DMS53 (cell line): Measurements from ENCODE around the gene GSX2.
"Not testable (repeated sequence)": the region's sequence is repeated elsewhere in the genome, so short reads cannot be mapped to it uniquely, and the experiment has no call there.

ENCODE experiments used
- DNase-seq: peaks from one replicate; lab custom pipeline; 2025; lab: John Stamatoyannopoulos, UW

The GSX2 gene

DNA sequence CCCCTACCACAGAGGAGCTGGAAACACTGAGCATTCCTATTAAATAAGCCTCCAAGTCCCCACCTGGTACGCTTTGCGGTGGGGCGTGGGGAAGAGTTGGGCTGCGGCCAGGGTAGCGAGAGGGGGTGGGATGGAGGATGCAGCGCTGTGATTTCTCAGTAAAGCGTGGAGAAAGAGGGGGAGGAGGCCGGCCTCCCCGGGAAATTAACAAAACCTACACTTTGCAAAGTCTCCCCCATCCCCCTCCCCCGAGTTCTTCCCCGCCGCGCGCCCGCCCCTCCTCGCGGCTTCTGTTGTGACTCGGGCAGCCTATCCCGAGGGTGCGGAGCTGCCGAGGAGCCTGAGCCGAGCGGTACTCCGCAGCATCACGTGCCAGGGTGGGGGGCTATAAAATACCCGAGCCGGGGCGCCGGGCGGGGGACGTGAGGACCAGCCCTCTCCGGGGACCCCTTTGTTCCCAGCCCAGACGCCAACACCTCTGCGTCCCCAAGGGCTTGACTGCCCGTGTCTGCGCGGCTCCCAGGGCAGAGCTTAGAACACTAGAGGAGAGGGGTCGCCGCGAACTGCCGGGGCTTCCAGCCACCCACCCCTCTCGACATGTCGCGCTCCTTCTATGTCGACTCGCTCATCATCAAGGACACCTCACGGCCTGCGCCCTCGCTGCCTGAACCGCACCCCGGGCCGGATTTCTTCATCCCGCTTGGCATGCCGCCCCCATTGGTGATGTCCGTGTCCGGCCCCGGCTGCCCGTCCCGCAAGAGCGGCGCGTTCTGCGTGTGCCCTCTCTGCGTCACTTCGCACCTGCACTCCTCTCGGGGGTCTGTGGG lies at the start of gene GSX2:
TSS of gene GSX2 (plus strand) at position 416 of the 827 bp plus-strand sequence. CDS start at position 598, 182 bp downstream.
- peak; percentile 28 for DNase-seq

DNA sequence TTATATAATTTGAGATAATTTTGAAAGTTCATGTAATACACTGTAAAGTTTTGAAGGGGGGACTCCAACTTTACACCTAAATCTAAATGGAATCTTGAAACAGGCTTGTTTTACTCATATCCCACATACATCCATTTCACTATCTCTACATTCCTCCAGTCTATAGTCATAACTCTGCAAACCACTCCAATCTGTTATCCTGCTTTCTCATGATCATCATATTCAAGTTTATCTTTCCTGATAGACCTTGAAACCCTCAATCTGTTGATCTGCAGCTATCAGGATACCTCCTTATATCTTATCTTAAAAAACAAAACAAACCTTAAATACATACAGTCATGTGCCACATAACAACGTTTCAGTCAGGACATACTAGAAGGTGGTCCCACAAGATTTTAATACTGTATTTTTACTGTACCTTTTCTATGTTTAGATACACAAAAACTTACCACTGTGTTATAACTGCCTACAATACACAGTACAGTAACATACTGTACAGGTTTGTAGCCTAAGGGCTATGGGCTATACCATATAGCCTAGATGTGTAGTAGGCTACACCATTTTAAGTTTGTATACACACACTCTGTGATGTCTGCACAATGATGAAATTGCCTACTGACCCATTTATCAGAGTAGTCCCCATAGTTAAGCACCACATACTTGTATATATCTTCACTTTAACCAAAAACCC lies 49.6 kb upstream of the GSX2 start:
- DNase-seq: no peak

GRCh38 chr4:54053322-54053721 lies 46.6 kb upstream of the GSX2 start:
- not testable (repeated sequence) for DNase-seq

- no peak for DNase-seq
Measured at GRCh38 chr4:54054501-54054900, 45.5 kb upstream of the GSX2 start.

- no peak for DNase-seq
Measured at GRCh38 chr4:54055494-54055893, 44.5 kb upstream of the GSX2 start.

- no peak for DNase-seq
Measured at GRCh38 chr4:54056360-54056759, 43.6 kb upstream of the GSX2 start.

DNA sequence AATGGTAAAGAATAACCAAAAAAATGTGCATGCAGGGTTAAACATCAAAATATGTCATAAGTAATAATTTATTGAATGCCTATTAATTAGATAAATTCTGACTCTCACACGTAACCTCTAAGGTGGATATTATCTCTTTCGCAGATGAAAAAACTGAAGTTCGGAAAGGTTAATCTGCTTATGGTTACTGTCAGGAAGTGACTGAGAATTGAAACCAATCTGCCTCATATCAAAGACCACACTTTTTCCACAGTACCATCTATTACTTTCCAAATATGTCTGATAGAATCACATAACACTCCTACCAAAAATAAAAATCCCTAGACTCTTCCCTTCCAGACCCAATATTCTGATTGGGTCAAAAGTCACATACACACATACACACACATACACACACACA lies 41.8 kb upstream of the GSX2 start:
- DNase-seq: no peak

DNA sequence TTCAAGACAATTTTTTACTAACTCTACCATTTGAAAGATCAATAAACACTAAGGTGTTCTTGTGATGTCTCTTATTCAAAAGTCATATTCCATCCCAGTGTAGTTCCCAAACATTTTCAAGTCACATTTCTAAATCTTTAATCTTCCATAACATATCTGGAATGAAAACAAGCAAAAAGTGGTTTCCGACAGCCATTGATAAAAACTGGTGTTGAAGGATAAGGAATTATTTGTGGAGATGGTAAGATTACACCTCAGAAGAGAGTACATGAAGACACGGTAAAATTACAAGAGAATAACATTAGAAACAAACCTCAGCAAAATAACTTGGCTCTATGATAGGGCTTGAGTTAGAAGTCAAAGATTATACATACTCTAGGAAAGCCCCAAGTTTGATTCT lies 39.8 kb upstream of the GSX2 start:
- no peak for DNase-seq

- DNase-seq: no peak
Measured at GRCh38 chr4:54061067-54061466, 38.9 kb upstream of the GSX2 start.

DNA sequence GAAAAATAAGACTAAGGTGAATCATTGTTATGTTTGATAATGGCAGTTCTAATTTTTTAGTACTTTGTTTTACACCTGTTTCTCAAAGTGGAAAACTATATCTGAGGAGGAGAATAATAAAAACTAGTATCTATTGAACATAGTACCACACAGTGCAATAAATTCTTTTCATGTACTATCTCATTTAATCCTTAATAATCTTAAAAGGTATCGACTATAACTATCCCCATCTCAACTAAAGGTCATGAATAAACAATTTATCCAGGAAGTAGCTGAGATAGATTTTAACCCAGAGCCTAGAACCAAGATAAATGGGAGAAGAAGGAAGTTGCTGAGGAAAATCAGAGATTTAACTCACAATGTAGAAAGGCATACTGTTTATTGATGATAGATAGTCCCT lies 38.1 kb upstream of the GSX2 start:
- no peak for DNase-seq

DNA sequence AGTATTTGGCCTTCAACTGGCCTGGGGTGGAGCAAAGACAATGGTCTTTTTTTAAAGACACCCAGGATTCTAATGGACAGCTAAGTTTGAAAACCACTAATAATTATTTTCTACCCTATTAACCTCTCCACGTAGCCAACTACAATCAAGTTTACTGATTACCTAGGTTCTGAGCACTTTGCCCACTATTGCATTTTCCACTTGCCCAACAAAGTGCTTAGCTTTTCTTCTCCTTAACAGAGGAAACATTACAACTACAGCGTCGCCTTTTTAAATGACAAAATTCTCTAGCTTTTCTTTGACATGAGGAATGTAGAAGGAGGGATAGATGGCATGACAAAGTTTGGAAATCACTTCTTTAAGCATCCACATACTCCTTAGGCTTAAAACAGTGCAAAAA lies 37.6 kb upstream of the GSX2 start:
- no peak for DNase-seq

- DNase-seq: no peak
Measured at GRCh38 chr4:54063229-54063628, 36.7 kb upstream of the GSX2 start.

- DNase-seq: peak; percentile 48
Measured at GRCh38 chr4:54063737-54064316, 36.1 kb upstream of the GSX2 start.

DNA sequence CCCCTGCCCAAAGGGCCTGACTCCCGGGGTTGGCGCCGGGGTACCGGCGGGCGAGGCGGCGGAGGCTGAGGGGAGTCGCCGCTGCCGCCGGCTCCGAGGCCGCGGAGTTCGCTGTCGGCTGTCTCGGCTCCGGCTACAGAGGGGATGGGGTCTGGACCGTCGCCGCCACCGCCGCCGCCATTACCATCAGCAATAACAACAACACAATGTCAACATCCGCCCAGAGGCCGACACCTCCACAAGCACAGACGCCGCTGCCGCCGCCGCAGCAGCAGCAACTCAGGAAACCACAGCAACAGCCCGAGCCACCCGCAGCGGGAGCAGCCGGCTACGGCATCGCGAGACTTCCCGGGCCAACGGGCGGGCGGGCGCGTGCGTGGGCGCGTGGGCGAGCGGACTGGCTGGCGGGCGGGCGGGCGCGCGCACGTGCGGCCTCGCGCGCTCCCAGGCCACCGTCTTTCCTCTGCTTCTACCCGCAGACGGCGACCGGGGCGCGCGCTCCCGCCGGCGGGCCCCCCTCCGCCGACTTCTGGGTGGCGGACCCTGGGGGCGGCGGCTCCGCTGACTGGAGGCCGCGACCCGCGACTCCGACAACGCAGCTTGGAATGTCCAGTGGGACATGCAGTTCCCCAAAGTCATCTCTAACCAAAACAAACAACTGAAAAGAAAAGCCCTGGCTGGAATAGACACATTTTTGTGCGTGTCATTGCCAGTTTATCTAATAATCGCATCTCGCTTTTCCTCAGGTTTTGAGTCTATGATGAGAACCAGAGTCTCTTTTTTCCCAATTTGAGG lies 35.4 kb upstream of the GSX2 start, which contains the start of gene CHIC2:
TSS of gene CHIC2 (minus strand) at position 289 of the 795 bp plus-strand sequence. CDS start 305 bp downstream, outside the sequence.
- DNase-seq: peak; percentile 96

- no peak for DNase-seq
Measured at GRCh38 chr4:54065282-54066087, 34.5 kb upstream of the GSX2 start.

- DNase-seq: no peak
Measured at GRCh38 chr4:54066088-54066415, 33.9 kb upstream of the GSX2 start.

- DNase-seq: no peak
Measured at GRCh38 chr4:54066718-54067129, 33.2 kb upstream of the GSX2 start.

- DNase-seq: no peak
Measured at GRCh38 chr4:54067166-54067565, 32.8 kb upstream of the GSX2 start.

GRCh38 chr4:54073271-54073880 lies 26.6 kb upstream of the GSX2 start:
- DNase-seq: no peak

DNA sequence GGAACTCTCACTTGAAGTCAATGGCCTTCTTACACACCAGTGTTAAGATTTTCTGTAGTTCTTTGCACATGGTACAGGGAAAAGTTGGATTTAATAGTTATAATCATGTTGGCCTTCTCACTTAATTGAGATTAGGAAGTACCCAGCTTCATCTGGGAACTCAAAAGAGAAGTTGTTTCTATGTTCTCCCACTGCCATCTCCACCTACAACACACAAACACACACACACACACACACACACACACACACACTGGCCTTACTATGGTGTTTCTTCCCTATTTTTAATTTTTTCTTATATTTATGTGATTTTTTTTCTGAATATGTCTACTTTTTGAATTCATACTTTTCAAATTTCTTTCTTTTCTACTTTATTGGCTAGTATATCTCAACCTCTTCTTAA lies 25.6 kb upstream of the GSX2 start:
- no peak for DNase-seq

DNA sequence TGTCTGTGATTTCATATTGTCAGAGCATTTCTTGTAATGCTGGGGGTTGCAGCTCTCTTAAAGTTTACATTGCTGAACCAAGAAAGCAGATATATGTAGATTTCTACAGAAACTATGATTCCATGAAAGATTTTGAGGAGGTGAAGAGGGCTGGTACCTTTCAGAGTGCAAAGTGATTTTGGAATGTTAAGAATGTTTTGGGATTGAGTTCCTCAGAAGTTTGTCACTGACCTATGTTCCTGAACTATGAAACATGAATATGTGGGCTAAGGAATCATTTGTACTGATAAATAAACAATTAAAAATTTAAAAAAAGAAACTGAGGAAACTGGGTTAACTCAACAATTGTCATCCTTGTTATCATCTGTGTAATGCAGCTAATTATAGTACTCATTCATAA lies 23.3 kb upstream of the GSX2 start:
- DNase-seq: no peak
